ENCODE data around the gene GLUL. TPM values are rescaled to one million over a fixed set of nuclear protein-coding genes. Genes with fewer than 3 reads are reported as not detected.

Gene GLUL
- total RNA-seq, 1 donor from 2014 or later = 545 TPM

GRCh38 chr1:182410620-182411273 is 19.2 kb upstream of the GLUL start:
- H3K4me1 Mint-ChIP-seq (ENCODE audit: unreplicated experiment) = no peaks in the 10 kb centered on the region
- H3K27ac Mint-ChIP-seq = no peak overlapping the region
- H3K9me3 Mint-ChIP-seq = no peaks in the 10 kb centered on the region
- H3K27me3 Mint-ChIP-seq = peaks cover 5% of the 10 kb centered on the region
- H3K36me3 Mint-ChIP-seq = no peaks in the 10 kb centered on the region
- no peak for TF ChIP-seq CTCF (conservative IDR thresholded peaks at IDR 0.05)
- no peak for DNase-seq (ENCODE audit: extremely low spot score, unreplicated experiment)
- no peak overlapping the region for H3K4me3 Mint-ChIP-seq

GRCh38 chr1:182410138-182410537 is 18.5 kb upstream of the GLUL start:
- Mint-ChIP-seq H3K27ac (no peak overlapping the region), H3K27me3 (peaks cover 4% of the 10 kb centered on the region), H3K36me3 (no peaks in the 10 kb centered on the region), H3K4me3 (no peak overlapping the region), H3K4me1 (ENCODE audit: unreplicated experiment) (no peaks in the 10 kb centered on the region), H3K9me3 (peaks cover 6% of the 10 kb centered on the region)
- DNase-seq (ENCODE audit: extremely low spot score, unreplicated experiment) = no peak
- no peak for TF ChIP-seq CTCF (conservative IDR thresholded peaks at IDR 0.05)

- H3K4me1 Mint-ChIP-seq (ENCODE audit: unreplicated experiment) = no peaks in the 10 kb centered on the region
- H3K4me3 Mint-ChIP-seq = no peak overlapping the region
- H3K27me3 Mint-ChIP-seq = no peaks in the 10 kb centered on the region
- no peaks in the 10 kb centered on the region for H3K36me3 Mint-ChIP-seq
- H3K27ac Mint-ChIP-seq = no peak overlapping the region
- no peak for DNase-seq (ENCODE audit: extremely low spot score, unreplicated experiment)
- TF ChIP-seq CTCF (conservative IDR thresholded peaks at IDR 0.05) = no peak
- H3K9me3 Mint-ChIP-seq = peaks cover 9% of the 10 kb centered on the region
Measured at GRCh38 chr1:182408435-182409075, 17.0 kb upstream of the GLUL start.

- no peaks in the 10 kb centered on the region for H3K36me3 Mint-ChIP-seq
- no peak overlapping the region for H3K4me3 Mint-ChIP-seq
- H3K27me3 Mint-ChIP-seq = no peaks in the 10 kb centered on the region
- H3K27ac Mint-ChIP-seq = no peak overlapping the region
- H3K4me1 Mint-ChIP-seq (ENCODE audit: unreplicated experiment) = no peaks in the 10 kb centered on the region
- no peak for DNase-seq (ENCODE audit: extremely low spot score, unreplicated experiment)
- H3K9me3 Mint-ChIP-seq = peaks cover 9% of the 10 kb centered on the region
- TF ChIP-seq CTCF (conservative IDR thresholded peaks at IDR 0.05) = no peak
Measured at GRCh38 chr1:182407724-182408123, 16.1 kb upstream of the GLUL start.

GRCh38 chr1:182406012-182406411 is 14.4 kb upstream of the GLUL start:
- DNase-seq (ENCODE audit: extremely low spot score, unreplicated experiment) = no peak
- Mint-ChIP-seq H3K4me1 (ENCODE audit: unreplicated experiment) (no peaks in the 10 kb centered on the region), H3K27me3 (no peaks in the 10 kb centered on the region), H3K4me3 (no peak overlapping the region), H3K27ac (no peak overlapping the region), H3K36me3 (no peaks in the 10 kb centered on the region), H3K9me3 (peaks cover 9% of the 10 kb centered on the region)
- TF ChIP-seq CTCF (conservative IDR thresholded peaks at IDR 0.05) = no peak

Measured in type B pancreatic cell (in vitro differentiated cells).